GM21576 (cell line): Measurements from ENCODE around the gene FRAT1.

Experiments
- ATAC-seq: cut with Tn5 transposase; IDR thresholded peaks from one replicate; pipeline ENCODE4 v1.9.1; 2021; ENCODE audit warnings: mild to moderate bottlenecking, moderate library complexity; ENCODE audit not compliant: unreplicated experiment

Gene FRAT1

DNA sequence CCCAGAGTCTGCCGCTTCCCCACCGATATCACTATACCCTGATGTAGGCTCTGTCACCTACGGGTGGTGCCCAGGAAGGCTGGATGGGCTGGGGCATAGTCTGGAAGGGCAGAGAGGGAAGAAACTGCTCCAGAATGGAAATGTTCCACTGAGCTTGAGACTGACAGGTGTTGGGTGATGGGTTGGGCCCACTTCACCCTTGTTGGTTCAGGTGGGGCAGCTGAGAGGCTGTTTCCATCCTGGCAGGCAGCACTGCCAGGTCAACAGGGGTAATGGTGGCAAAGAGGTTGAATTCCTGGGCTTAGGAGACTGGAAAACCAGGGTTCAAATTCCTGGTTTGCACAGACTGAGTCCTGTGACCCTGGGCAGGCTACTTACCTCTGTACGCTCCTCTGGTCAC lies 44.0 kb downstream of the FRAT1 start:
- ATAC-seq: no peak

DNA sequence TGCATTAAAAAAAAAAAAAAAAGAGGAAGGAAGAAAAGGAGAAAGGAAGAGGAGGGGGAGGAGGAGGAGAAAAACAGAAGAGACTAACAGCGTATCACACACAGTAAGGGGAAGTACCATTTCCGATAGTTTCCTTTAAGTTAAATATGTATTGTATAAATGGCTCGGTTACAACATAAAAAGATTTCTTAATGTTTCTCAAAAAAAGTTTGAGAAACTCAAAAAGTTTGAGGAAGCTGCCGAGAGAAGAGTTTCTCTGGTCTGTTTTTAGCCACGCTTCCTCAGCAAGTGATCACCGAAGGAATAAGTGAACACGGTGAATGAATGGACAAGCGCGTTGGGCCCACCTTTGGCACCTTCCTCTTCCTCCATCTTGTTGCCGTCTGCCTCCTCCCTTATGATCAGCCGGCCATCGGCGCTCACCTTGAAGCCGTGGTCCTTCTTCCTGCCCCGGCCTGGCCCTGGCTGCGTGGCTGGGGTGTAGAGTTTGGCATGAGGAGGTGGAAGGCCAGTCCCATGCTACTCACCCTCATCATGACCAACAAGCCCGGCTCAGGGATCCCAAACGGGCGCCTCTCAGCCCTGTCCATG lies 46.8 kb downstream of the FRAT1 start:
- ATAC-seq: no peak

DNA sequence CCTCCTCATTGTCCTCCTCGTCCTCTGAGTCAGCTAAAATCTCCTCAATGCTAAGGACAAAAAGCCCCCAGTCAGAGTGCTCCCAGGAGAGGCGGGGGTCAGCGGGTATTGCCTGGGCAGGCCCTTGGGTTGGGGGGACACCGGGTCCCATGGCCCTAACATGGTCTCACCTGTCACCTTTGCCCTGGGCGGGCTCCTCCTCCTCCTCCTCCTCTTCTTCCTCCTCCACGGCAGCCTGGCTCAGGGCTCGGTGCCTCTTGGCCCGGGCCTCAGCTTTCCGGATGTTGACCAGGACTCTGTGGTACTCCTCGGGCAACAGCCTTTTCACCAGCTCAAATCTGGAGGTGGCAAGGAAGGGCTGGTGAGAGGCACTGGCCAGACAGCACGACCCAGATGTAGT lies 47.5 kb downstream of the FRAT1 start:
- ATAC-seq: no peak

DNA sequence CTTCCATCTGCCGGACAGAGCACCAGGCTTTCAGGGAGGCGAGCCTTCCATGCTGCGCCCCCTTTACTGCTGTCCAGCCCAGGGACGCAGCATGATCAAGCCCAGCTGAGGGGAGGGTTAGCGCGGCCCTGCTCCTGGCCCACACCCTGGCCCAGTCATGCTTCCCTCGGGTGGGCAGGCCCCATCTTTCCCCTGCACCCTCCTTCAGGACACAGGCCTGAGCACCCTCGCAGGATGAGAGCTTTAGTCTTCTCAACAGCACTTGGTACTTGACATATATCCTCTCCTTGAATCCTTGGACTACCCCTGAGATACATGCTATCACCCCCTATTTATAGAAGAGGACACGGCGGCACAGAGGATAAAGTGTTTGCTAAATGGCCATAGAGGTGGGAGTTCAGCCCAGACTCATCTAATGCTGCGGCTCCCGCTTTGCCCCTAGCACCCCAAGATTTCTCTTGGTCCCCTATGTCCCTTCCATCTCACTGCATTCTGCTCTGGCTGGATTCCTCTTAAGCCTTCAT lies 48.1 kb downstream of the FRAT1 start:
- no peak for ATAC-seq
